ENCODE results near the gene IMPA2. TPM values are rescaled to one million over a fixed set of nuclear protein-coding genes. Genes with fewer than 3 reads are reported as not detected.

IMPA2 gene
- total RNA-seq, 4 donors from 2014 or later = 121 to 235 (median 164) TPM

- peaks cover 0 to 15% (median 0%) of the 10 kb centered on the region in 3 donors for H3K36me3 ChIP-seq
- no peaks in the 10 kb centered on the region for H3K9me3 ChIP-seq
- 68 to 80% methylated on average over 18 to 19 of the region's 19 CpGs for WGBS, 2 donors
- H3K4me3 ChIP-seq = no peak overlapping the region
- intact Hi-C loops (cut with DNase I) = loop anchor here (5.0 kb wide), 1 partner anchor 44 kb away; no protein-coding TSS in a partner anchor
- DNase-seq = no peak
- peak overlapping the region in 3 of 4 donors; percentile 78 to 96 (median 84) for H3K27ac ChIP-seq
- TF ChIP-seq, protein P1, sequence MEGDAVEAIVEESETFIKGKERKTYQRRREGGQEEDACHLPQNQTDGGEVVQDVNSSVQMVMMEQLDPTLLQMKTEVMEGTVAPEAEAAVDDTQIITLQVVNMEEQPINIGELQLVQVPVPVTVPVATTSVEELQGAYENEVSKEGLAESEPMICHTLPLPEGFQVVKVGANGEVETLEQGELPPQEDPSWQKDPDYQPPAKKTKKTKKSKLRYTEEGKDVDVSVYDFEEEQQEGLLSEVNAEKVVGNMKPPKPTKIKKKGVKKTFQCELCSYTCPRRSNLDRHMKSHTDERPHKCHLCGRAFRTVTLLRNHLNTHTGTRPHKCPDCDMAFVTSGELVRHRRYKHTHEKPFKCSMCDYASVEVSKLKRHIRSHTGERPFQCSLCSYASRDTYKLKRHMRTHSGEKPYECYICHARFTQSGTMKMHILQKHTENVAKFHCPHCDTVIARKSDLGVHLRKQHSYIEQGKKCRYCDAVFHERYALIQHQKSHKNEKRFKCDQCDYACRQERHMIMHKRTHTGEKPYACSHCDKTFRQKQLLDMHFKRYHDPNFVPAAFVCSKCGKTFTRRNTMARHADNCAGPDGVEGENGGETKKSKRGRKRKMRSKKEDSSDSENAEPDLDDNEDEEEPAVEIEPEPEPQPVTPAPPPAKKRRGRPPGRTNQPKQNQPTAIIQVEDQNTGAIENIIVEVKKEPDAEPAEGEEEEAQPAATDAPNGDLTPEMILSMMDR (IDR thresholded peaks at IDR 0.05) = no peak
- TF ChIP-seq POLR2A (IDR thresholded peaks at IDR 0.05) = no peak
- H3K4me1 ChIP-seq = peaks cover 39 to 92% (median 74%) of the 10 kb centered on the region in 3 donors
- no peaks in the 10 kb centered on the region for H3K27me3 ChIP-seq
Measured at GRCh38 chr18:11991021-11991795, 9.9 kb downstream of the IMPA2 start.

GRCh38 chr18:11992096-11992790, 10.9 kb downstream of the IMPA2 start:
- intact Hi-C loops (cut with DNase I) = loop anchor here (5.0 kb wide), 1 partner anchor 45 kb away; no protein-coding TSS in a partner anchor
- no peak for DNase-seq
- H3K4me1 ChIP-seq = peaks cover 37 to 89% (median 68%) of the 10 kb centered on the region in 3 donors

GRCh38 chr18:11993264-11993916, 12.1 kb downstream of the IMPA2 start:
- no peak for TF ChIP-seq POLR2A (IDR thresholded peaks at IDR 0.05)
- TF ChIP-seq, protein P1 (IDR thresholded peaks at IDR 0.05) = no peak
- Histone ChIP-seq H3K4me1 (peaks cover 41 to 89% (median 67%) of the 10 kb centered on the region in 3 donors), H3K4me3 (no peak overlapping the region), H3K9me3 (no peaks in the 10 kb centered on the region), H3K36me3 (peaks cover 0 to 15% (median 0%) of the 10 kb centered on the region in 3 donors), H3K27me3 (no peaks in the 10 kb centered on the region), H3K27ac (peak overlapping the region; percentile 62 to 96 (median 65))
- no peak for DNase-seq
- intact Hi-C loops (cut with DNase I) = loop anchor here (5.0 kb wide), 1 partner anchor 46 kb away; no protein-coding TSS in a partner anchor
- 86% methylated on average over 5 to 8 of the region's 11 CpGs for WGBS, 2 donors

More at GRCh38 chr18:11992096-11992790, 10.9 kb downstream of the IMPA2 start:
- Histone ChIP-seq H3K36me3 (peaks cover 0 to 15% (median 0%) of the 10 kb centered on the region in 3 donors), H3K4me3 (no peak overlapping the region), H3K27me3 (no peaks in the 10 kb centered on the region), H3K9me3 (no peaks in the 10 kb centered on the region), H3K27ac (peak overlapping the region; percentile 5 to 96 (median 58))
- WGBS, 2 donors = 65 to 78% methylated on average over 9 to 12 of the region's 12 CpGs
- TF ChIP-seq, protein P1 (IDR thresholded peaks at IDR 0.05) = no peak
- no peak for TF ChIP-seq POLR2A (IDR thresholded peaks at IDR 0.05)

- Histone ChIP-seq H3K4me1 (peaks cover 34 to 89% (median 62%) of the 10 kb centered on the region in 3 donors), H3K4me3 (no peak overlapping the region), H3K9me3 (no peaks in the 10 kb centered on the region), H3K36me3 (peaks cover under 1 to 19% (median 3%) of the 10 kb centered on the region in 3 donors), H3K27ac (peak overlapping the region; percentile 62 to 96 (median 65)), H3K27me3 (no peaks in the 10 kb centered on the region)
- no peak for DNase-seq
- TF ChIP-seq, protein P1 (IDR thresholded peaks at IDR 0.05) = no peak
- no peak for TF ChIP-seq POLR2A (IDR thresholded peaks at IDR 0.05)
- 23 to 30% methylated on average over 3 to 4 of the region's 4 CpGs for WGBS, 2 donors
- intact Hi-C loops (cut with DNase I) = loop anchor here (5.0 kb wide), 1 partner anchor 47 kb away; no protein-coding TSS in a partner anchor
Measured at GRCh38 chr18:11994336-11994702, 13.0 kb downstream of the IMPA2 start.
